Activated CD4-positive, CD25-positive, alpha-beta regulatory T cell treated with anti-CD3 and anti-CD28 coated beads, Interleukin-2, amount 50 U/mL, for 72 hours (primary cell): Measurements from ENCODE around the gene OTOF.

ENCODE experiments used
- DNase-seq: peaks from one replicate; pipeline ENCODE4 v3.0.0; 2021

Gene OTOF

GRCh38 chr2:26448651-26449050 is 29.3 kb downstream of the OTOF start:
- DNase-seq, result no peak

- DNase-seq, result no peak
Measured at GRCh38 chr2:26444236-26444635, 33.7 kb downstream of the OTOF start.

- no peak for DNase-seq
Measured at GRCh38 chr2:26442707-26443106, 35.2 kb downstream of the OTOF start.

- DNase-seq, result no peak
Measured at GRCh38 chr2:26442301-26442700, 35.6 kb downstream of the OTOF start.

- no peak for DNase-seq
Measured at GRCh38 chr2:26438926-26439325, 39.0 kb downstream of the OTOF start.

- no peak for DNase-seq
Measured at GRCh38 chr2:26438526-26438925, 39.4 kb downstream of the OTOF start.

GRCh38 chr2:26435106-26435505 is 42.8 kb downstream of the OTOF start:
- DNase-seq, result no peak

- no peak for DNase-seq
Measured at GRCh38 chr2:26432859-26433258, 45.1 kb downstream of the OTOF start.

- DNase-seq, result no peak
Measured at GRCh38 chr2:26432363-26432762, 45.6 kb downstream of the OTOF start.

- no peak for DNase-seq
Measured at GRCh38 chr2:26430826-26431225, 47.1 kb downstream of the OTOF start.

GRCh38 chr2:26429779-26430578 is 47.9 kb downstream of the OTOF start:
- DNase-seq, result no peak

- DNase-seq, result no peak
Measured at GRCh38 chr2:26428846-26429245, 49.1 kb downstream of the OTOF start.

GRCh38 chr2:26424221-26424620 is 53.7 kb downstream of the OTOF start:
- no peak for DNase-seq

- no peak for DNase-seq
Measured at GRCh38 chr2:26423750-26424149, 54.2 kb downstream of the OTOF start.

GRCh38 chr2:26422947-26423629 is 54.8 kb downstream of the OTOF start:
- no peak for DNase-seq

GRCh38 chr2:26421961-26422360 is 56.0 kb downstream of the OTOF start:
- no peak for DNase-seq

- no peak for DNase-seq
Measured at GRCh38 chr2:26414311-26414710, 63.6 kb downstream of the OTOF start.

- no peak for DNase-seq
Measured at GRCh38 chr2:26412091-26412673, 65.7 kb downstream of the OTOF start.

GRCh38 chr2:26411419-26411818 is 66.5 kb downstream of the OTOF start:
- DNase-seq, result no peak

GRCh38 chr2:26410764-26411243 is 67.1 kb downstream of the OTOF start:
- no peak for DNase-seq

- DNase-seq, result no peak
Measured at GRCh38 chr2:26409785-26410184, 68.1 kb downstream of the OTOF start.

- DNase-seq, result no peak
Measured at GRCh38 chr2:26407526-26407925, 70.4 kb downstream of the OTOF start.
